GM04503 (cell line): ENCODE data around the gene HTR6.

Experiments
- DNase-seq: peaks from one replicate; pipeline ENCODE4 v3.0.0-alpha.2; 2012; ENCODE audit warnings: low read depth

HTR6 gene

GRCh38 chr1:19656780-19657466 lies 7.8 kb upstream of the HTR6 start:
- DNase-seq: no peak

GRCh38 chr1:19657511-19657910 lies 7.2 kb upstream of the HTR6 start:
- no peak for DNase-seq

- DNase-seq: no peak
Observed at GRCh38 chr1:19658186-19658585, 6.5 kb upstream of the HTR6 start.

- no peak for DNase-seq
Observed at GRCh38 chr1:19661721-19662228, 2.9 kb upstream of the HTR6 start.

- no peak for DNase-seq
Observed at GRCh38 chr1:19662313-19662712, 2.4 kb upstream of the HTR6 start.

- no peak for DNase-seq
Observed at GRCh38 chr1:19665186-19665495, 466 bp downstream of the HTR6 start.

GRCh38 chr1:19665496-19666465 lies 1.1 kb downstream of the HTR6 start:
- DNase-seq: no peak

GRCh38 chr1:19668888-19669287 lies 4.2 kb downstream of the HTR6 start:
- DNase-seq: no peak

- DNase-seq: no peak
Observed at GRCh38 chr1:19670787-19671186, 6.1 kb downstream of the HTR6 start.

GRCh38 chr1:19672237-19672636 lies 7.6 kb downstream of the HTR6 start:
- no peak for DNase-seq

GRCh38 chr1:19675797-19676196 lies 11.1 kb downstream of the HTR6 start:
- no peak for DNase-seq

- peak; percentile 61 for DNase-seq
Observed at GRCh38 chr1:19676438-19676922, 11.8 kb downstream of the HTR6 start.

GRCh38 chr1:19678493-19678892 lies 13.8 kb downstream of the HTR6 start:
- DNase-seq: no peak

- no peak for DNase-seq
Observed at GRCh38 chr1:19678931-19679453, 14.3 kb downstream of the HTR6 start.

GRCh38 chr1:19679691-19680090 lies 15.0 kb downstream of the HTR6 start:
- no peak for DNase-seq

- DNase-seq: no peak
Observed at GRCh38 chr1:19680644-19681043, 16.0 kb downstream of the HTR6 start.

- peak; percentile 73 for DNase-seq
Observed at GRCh38 chr1:19682257-19682656, 17.6 kb downstream of the HTR6 start.

GRCh38 chr1:19682901-19683300 lies 18.2 kb downstream of the HTR6 start:
- DNase-seq: no peak

GRCh38 chr1:19683351-19683750 lies 18.7 kb downstream of the HTR6 start:
- DNase-seq: no peak

GRCh38 chr1:19684677-19685076 lies 20.0 kb downstream of the HTR6 start:
- no peak for DNase-seq

GRCh38 chr1:19685994-19686393 lies 21.3 kb downstream of the HTR6 start:
- DNase-seq: no peak

GRCh38 chr1:19687414-19687813 lies 22.7 kb downstream of the HTR6 start:
- DNase-seq: no peak
